Prostate gland (tissue), 2 donors: ENCODE data around the gene DHH. TPM values are rescaled to one million over a fixed set of nuclear protein-coding genes. Genes with fewer than 3 reads are reported as not detected.
A peak's percentile ranks its signal among the peaks of the same experiment; 100 is the strongest.

Experiments
- DNase-seq: peaks from one replicate; pipeline ENCODE4 v3.0.0-alpha.2; 2019; ENCODE audit warnings: low spot score
- H3K27ac ChIP-seq, 2 donors: fragments of 200-600 bp; sonication (generic); 2 replicates each; pipeline ENCODE4 v1.5.1; 2017 to 2019
- H3K27me3 ChIP-seq: fragments of 200-600 bp; sonication (generic); replicated peaks from 2 replicates; pipeline ENCODE4 v1.5.1; 2019; ENCODE audit not compliant: insufficient read depth
- H3K36me3 ChIP-seq, 2 donors: fragments of 200-600 bp; sonication (generic); 1 replicate in 1 of 2; 2 replicates in 1 of 2; pipeline versions ENCODE4 v1.5.1 to v1.8.1; 2017 to 2019
- H3K4me1 ChIP-seq: fragments of 200-600 bp; sonication (generic); replicated peaks from 2 replicates; pipeline ENCODE4 v1.5.1; 2019
- H3K4me3 ChIP-seq, 2 donors: fragments of 200-600 bp; sonication (generic); 2 replicates each; pipeline ENCODE4 v1.5.1; 2017 to 2019
- H3K9me3 ChIP-seq: fragments of 200-600 bp; sonication (generic); 2 replicates; pipeline ENCODE4 v1.5.1; 2017
- CTCF ChIP-seq, 4 experiments: fragments of 200-600 bp in 2 of 4; fragments of 450-650 bp in 2 of 4; sonication (generic) in 2 of 4; IDR thresholded peaks; 1 replicate in 3 of 4; 2 replicates in 1 of 4; pipeline ENCODE4 v1.5.1; 2016 to 2019; ENCODE audit warnings: antibody characterized with exemption in 4 of 4, mild to moderate bottlenecking in 2 of 4, moderate library complexity in 2 of 4
- POLR2A ChIP-seq: fragments of 450-650 bp; IDR thresholded peaks from one replicate; pipeline ENCODE4 v1.6.1; 2016; ENCODE audit warnings: antibody characterized with exemption, mild to moderate bottlenecking
- POLR2AphosphoS5 ChIP-seq: sonication (generic); formaldehyde crosslinking; IDR thresholded peaks from one replicate; pipeline ENCODE4 v1.6.1; 2017; ENCODE audit warnings: antibody characterized with exemption
- WGBS: methylation state at CpG from one replicate; pipeline ENCODE4 v1.1.5; 2018; 5-methylcytosine and 5-hydroxymethylcytosine counted together
- intact Hi-C: fragments of 100-400 bp; cut with DNase I; formaldehyde crosslinking; loops from one replicate; pipeline ENCODE4 v1.14.2; 2022
- total RNA-seq, 2 donors: library from RNA; depleted of rRNA; stranded (reverse); fragments of >200 nt; gene quantifications; one replicate each; pipeline ENCODE4 v1.1.0, GENCODE V29; 2016

Gene DHH
- total RNA-seq, 2 donors from 2014 or later: 0.18 to 114 TPM

GRCh38 chr12:49121047-49121696 is 26.6 kb upstream of the DHH start:
- intact Hi-C loops: loop anchor here (2.0 to 10.0 kb wide), 2 partner anchors 32 to 56 kb away; partner anchors contain the start of genes KMT2D and RHEBL1
- Histone ChIP-seq H3K27me3 (no peaks in the 10 kb centered on the region), H3K27ac (no peak overlapping the region), H3K9me3 (no peaks in the 10 kb centered on the region), H3K36me3 (no peaks in the 10 kb centered on the region), H3K4me1 (no peaks in the 10 kb centered on the region), H3K4me3 (no peak overlapping the region)
- peak; percentile 36 for DNase-seq
- TF ChIP-seq CTCF (IDR thresholded peaks at IDR 0.05): peak in 3 of 4 experiments; percentile 45 to 56 (median 56)
- no peak for TF ChIP-seq POLR2A
- peak; percentile 15 for TF ChIP-seq POLR2AphosphoS5
- WGBS: 21% methylated on average over 6 of the region's 6 CpGs

GRCh38 chr12:49111206-49111605 is 16.6 kb upstream of the DHH start:
- H3K4me3 ChIP-seq: peak overlapping the region; percentile 88
- no peaks in the 10 kb centered on the region for H3K27me3 ChIP-seq
- H3K4me1 ChIP-seq: no peaks in the 10 kb centered on the region
- TF ChIP-seq POLR2A (no peak), CTCF (IDR thresholded peaks at IDR 0.05) (no peak), POLR2AphosphoS5 (no peak)
- 46% methylated on average over 6 of the region's 6 CpGs for WGBS
- no peaks in the 10 kb centered on the region for H3K9me3 ChIP-seq
- H3K27ac ChIP-seq: peak overlapping the region; percentile 95 to 96
- intact Hi-C loops: no loop called here
- no peak for DNase-seq
- peaks cover 0 to 3% of the 10 kb centered on the region in 2 donors for H3K36me3 ChIP-seq

DNA sequence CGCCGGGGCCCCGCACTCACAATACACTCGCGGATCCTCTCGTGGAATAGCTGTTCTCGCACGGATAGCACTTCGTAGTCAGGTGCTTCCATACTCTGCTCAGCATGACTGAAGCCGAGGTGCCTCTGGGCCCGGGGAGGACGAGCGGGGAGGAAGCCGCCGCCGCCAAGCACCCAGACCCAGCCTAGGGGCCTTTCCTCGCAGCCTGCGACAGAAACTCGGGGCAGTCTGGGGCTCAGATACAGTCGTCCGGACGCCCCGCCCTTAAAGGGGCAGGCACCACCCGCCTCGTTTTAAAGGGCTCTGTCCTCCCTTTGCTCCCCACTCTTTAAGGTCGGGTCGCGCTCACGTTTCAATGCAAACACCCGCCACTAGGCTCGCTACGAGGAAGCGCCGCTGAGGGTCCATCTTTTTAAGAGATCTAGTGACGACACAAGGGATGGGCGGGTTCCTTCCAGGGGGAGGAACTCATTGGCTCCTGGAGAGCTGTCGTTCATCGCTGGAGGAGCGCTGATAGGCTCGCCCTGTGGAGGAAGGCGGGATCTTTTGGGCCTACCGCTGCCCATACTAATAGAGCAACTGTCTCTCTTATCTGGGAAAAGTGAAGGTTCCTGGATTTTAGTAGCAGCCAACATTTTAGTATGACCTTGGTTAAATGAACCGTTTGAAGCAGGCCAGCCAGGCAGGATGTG is 16.0 kb upstream of the DHH start, which contains the start of gene LMBR1L:
Gene LMBR1L, minus strand, starts transcription at position 384 of the 692 bp plus-strand sequence. Its CDS starts 292 bp downstream, at position 92.
- Histone ChIP-seq H3K9me3 (no peaks in the 10 kb centered on the region), H3K4me1 (no peaks in the 10 kb centered on the region), H3K36me3 (peaks cover 0 to 3% of the 10 kb centered on the region in 2 donors), H3K27me3 (no peaks in the 10 kb centered on the region), H3K4me3 (peak within 1 kb of the TSS; percentile 88), H3K27ac (peak within 1 kb of the TSS; percentile 95 to 96)
- WGBS: under 1% methylated on average over 43 of the region's 43 CpGs
- DNase-seq: peak; percentile 97
- TF ChIP-seq CTCF (IDR thresholded peaks at IDR 0.05) (peak in 3 of 4 experiments; percentile 34 to 86 (median 84)), POLR2A (peak; percentile 97), POLR2AphosphoS5 (peak; percentile 100)
- intact Hi-C loops: no loop called here

GRCh38 chr12:49109641-49110463 is 15.3 kb upstream of the DHH start:
- peak overlapping the region; percentile 88 for H3K4me3 ChIP-seq
- H3K36me3 ChIP-seq: peaks cover 0 to 3% of the 10 kb centered on the region in 2 donors
- WGBS: 3% methylated on average over 33 of the region's 33 CpGs
- peak overlapping the region; percentile 95 to 96 for H3K27ac ChIP-seq
- no peaks in the 10 kb centered on the region for H3K27me3 ChIP-seq
- no peaks in the 10 kb centered on the region for H3K4me1 ChIP-seq
- TF ChIP-seq POLR2A (no peak), CTCF (IDR thresholded peaks at IDR 0.05) (no peak), POLR2AphosphoS5 (no peak)
- DNase-seq: peak; percentile 36
- H3K9me3 ChIP-seq: no peaks in the 10 kb centered on the region
- intact Hi-C loops: no loop called here
